ENCODE results near the gene PTPRK.

GRCh38 chr6:128275030-128275429, 245.4 kb downstream of the PTPRK start:
- TF ChIP-seq POLR2A (IDR thresholded peaks at IDR 0.05): no peak
- no peak for TF ChIP-seq CTCF (IDR thresholded peaks at IDR 0.05 in 4 of 5, conservative IDR thresholded peaks at IDR 0.05 in 1 of 5)
